Measurements from ENCODE around the gene MRM3.
"Not testable (repeated sequence)": the region's sequence is repeated elsewhere in the genome, so short reads cannot be mapped to it uniquely, and the experiment has no call there.

Gene MRM3

GRCh38 chr17:753418-753817 is 28.7 kb upstream of the MRM3 start:
- no peak for DNase-seq (ENCODE audit: low read depth, low spot score)

- not testable (repeated sequence) for DNase-seq (ENCODE audit: low read depth, low spot score)
These were observed 26.7 kb upstream of the MRM3 start for GRCh38 chr17:755319-755961.

DNA sequence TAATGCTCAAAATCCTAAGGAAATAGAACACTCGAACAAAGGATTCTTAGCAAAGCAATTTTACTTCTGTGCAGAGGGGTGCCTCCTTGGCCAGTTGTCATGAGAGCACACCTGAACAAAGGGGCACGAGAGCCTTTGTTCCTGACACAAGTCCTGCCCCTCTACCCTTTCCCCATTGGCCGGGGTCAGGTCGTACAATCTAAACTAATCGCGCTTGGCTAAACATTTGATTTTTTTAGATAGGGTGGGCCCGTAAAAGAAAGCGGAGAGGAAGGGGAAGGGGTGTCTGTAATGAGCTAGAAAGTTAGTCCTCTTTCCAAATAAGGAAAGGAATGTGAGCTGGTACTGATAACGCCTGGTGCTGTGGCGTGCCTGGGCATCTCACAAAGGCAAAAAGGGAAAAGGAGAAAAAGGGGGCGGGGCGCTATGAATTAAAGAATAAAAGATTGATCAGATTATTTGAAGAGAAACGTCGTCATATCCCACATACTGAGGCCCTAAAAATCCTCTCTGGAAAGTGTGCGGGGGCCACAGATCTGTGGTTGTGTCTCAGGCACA is 26.1 kb upstream of the MRM3 start:
- DNase-seq (ENCODE audit: low read depth, low spot score), result not testable (repeated sequence)

DNA sequence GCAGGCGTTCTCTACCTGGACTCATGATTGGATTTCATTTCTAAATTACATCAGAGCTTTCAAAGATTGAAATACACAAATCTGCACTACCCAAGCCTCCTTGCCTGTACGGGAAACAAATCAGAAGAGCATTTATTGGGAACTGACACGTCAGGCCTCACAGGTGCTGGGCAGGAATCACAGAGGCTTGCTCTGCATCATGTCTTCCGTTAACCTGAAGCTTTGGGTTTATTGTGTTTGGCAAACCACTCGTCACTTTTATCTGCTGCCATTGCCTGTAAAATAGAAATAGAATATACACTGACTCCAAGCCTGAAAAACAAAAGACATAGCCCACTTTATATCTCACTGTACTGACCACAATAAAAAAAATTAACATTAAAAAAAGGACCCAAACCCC is 22.2 kb upstream of the MRM3 start:
- DNase-seq (ENCODE audit: low read depth, low spot score), result no peak

DNA sequence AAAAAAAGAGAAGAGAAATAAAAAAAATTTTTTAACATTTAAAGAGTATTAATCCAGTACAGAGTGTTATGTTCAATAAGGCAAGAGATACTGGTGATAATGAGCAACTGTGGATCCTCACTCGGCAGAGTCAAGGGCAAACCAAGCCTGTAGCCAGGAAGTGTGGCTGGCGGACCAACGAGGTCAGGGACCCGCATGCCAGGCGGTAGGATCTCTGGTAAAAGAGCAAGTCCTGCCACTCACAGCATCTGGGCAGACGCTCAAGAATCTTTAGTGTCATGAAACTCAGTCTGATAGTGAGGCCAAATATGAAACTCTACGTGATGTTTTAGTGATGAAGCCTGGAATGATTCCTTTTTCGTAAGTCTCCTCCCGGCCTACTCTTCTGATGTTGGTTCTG is 21.8 kb upstream of the MRM3 start:
- DNase-seq (ENCODE audit: low read depth, low spot score), result no peak

DNA sequence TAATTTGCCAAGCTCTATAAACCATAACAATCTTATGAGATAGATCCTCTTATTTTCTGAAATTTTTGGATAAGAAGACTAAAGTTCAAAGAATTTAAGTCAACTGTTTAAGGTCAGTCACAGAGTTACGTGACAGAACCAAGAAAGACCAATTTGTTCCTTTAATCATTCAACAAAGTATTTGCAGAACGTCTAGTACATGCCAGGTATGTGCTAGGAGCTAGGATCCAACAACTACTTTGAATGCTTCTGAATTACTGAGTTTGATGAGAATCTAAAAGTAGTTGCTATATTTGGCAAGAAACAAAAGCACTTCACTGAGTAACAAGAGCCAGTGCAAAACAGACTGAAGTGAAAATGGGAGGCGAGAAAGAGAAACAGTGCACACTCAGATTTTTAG is 15.1 kb upstream of the MRM3 start:
- no peak for DNase-seq (ENCODE audit: low read depth, low spot score)

GRCh38 chr17:773016-773415 is 9.1 kb upstream of the MRM3 start:
- DNase-seq (ENCODE audit: low read depth, low spot score), result no peak

- no peak for DNase-seq (ENCODE audit: low read depth, low spot score)
These were observed 8.5 kb upstream of the MRM3 start for GRCh38 chr17:773467-774312.

DNA sequence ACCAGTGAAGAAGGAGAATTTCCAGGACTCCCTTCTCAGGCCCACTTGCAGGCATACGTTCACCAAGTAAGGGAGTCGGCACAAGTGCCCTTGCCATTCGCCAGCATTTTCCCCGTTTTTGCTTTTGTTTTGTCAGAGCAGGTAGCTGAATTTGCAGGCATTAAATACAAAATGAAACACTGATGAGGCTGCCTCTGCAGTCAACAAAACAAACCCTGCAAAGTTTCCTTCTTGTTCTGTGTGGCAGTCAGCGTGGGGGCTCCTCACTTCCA is 7.9 kb upstream of the MRM3 start:
- DNase-seq (ENCODE audit: low read depth, low spot score), result no peak

- DNase-seq (ENCODE audit: low read depth, low spot score), result no peak
These were observed 4.1 kb upstream of the MRM3 start for GRCh38 chr17:778096-778495.

DNA sequence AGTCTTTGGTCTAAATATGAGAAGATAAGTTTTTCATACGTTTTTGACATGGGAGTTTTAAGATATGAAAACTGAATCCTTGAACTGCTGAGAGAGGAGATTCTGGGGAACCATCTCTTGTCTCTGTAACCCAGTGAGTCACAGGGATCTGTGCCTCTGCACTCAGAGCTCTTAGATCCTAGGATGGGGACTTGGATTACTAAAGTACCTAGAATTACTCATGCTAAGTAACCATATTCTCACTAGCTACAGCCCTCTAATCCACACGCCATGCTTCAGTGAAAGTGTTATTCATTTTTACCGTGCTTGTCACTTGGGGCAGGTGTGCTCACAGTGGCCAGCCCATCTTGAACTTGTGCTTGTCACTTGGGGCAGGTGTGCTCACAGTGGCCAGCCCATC is 2.0 kb downstream of the MRM3 start:
- no peak for DNase-seq (ENCODE audit: low read depth, low spot score)

GRCh38 chr17:785901-786300 is 3.7 kb downstream of the MRM3 start:
- not testable (repeated sequence) for DNase-seq (ENCODE audit: low read depth, low spot score)

- no peak for DNase-seq (ENCODE audit: low read depth, low spot score)
These were observed 5.6 kb downstream of the MRM3 start for GRCh38 chr17:787641-788221.

DNA sequence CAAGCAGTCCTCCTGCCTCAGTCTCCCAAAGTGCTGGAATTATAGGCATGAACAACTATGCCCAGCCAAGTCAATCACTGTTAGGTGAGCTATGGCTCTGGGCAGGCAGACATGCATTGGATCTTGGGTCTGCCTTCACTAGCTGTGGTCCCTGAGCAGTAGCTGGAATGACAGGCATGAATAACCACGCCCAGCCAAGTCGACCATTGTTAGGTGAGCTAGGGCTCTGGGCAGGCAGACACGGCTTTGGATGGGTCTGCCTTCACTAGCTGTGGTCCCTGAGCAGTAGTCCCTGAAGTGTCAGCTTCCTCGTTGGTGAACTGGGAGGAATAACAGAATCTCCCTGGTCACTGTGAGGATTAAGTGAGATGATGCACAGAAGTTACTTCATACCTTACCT is 6.4 kb downstream of the MRM3 start:
- DNase-seq (ENCODE audit: low read depth, low spot score), result no peak

- DNase-seq (ENCODE audit: low read depth, low spot score), result no peak
These were observed 7.1 kb downstream of the MRM3 start for GRCh38 chr17:789160-789840.

- not testable (repeated sequence) for DNase-seq (ENCODE audit: low read depth, low spot score)
These were observed 8.0 kb downstream of the MRM3 start for GRCh38 chr17:789931-790873.

DNA sequence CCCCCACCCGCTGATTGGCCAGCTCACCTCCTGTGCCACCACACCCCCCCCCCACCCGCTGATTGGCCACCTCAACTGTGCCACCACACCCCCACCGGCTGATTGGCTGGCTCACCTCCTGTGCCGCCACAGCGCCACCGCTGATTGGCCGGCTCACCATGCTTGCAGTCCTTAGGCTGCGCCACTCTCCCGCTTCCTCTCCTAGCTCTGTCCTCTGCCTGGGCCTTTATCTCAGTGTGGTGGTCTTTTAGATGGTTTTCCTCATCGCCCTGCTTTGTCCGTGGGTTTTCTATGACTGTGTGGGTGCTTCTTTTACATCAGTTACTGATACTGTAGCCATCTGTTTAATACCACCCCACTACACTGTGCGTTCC is 8.7 kb downstream of the MRM3 start:
- DNase-seq (ENCODE audit: low read depth, low spot score), result not testable (repeated sequence)

DNA sequence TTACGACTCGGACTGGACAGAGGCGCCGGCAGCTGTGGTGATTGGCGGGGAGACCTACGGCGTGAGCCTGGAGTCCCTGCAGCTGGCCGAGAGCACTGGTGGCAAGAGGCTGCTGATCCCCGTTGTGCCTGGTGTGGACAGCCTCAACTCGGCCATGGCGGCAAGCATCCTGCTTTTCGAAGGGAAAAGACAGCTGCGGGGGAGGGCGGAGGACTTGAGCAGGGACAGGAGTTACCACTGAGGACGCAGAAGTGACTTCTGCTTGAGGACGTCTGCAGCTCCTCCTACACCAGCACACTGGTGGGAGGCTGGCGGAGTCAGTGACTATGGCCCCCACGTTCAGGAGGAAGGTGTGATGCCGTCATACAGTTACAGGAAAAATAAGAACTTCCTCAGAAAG is 9.7 kb downstream of the MRM3 start:
- DNase-seq (ENCODE audit: low read depth, low spot score), result no peak

DNA sequence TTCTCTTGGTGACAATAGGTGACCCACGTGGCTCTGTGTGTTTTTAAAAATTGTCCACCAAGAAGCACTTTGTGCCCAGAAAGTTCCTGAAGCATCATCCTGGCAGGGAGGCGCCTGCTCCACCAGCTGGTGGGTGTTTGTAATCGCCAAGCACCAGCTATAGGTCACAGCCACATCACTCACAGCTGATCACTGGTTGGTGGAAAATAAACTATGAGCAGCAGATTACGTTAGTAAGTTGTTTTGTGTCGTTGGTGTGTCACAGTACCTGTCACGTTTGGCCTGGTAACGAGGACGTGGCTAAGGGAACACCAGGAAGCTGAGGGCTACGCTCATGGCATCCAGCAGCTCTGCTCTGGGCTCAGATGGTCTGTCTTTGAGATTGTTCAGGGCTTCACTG is 10.1 kb downstream of the MRM3 start:
- DNase-seq (ENCODE audit: low read depth, low spot score), result no peak

DNA sequence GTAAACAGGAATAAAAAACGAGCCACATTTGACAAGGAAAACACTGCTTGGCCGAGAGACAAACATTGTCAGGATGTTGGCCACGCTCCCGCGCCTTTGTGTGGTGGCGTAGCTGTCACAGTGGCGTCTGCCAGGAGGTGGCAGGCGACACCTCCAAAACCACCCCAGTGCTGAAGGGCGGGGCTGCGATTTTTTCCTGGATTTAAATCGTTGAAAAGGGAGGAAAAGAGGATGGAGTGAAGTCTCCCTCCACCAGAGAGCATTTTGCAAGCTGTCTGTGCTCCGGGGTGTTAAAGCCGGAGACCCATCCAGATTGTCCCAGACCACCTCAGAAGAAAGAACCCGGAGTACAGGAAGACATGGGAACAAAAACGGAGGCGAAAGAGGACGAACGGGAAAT is 12.7 kb downstream of the MRM3 start:
- DNase-seq (ENCODE audit: low read depth, low spot score), result no peak

- no peak for DNase-seq (ENCODE audit: low read depth, low spot score)
These were observed 13.1 kb downstream of the MRM3 start for GRCh38 chr17:795276-795675.
